Neural progenitor cell (in vitro differentiated cells): ENCODE measurements around the gene COQ10A. TPM values are rescaled to one million over a fixed set of nuclear protein-coding genes. Genes with fewer than 3 reads are reported as not detected.

ENCODE experiments used
- DNase-seq: peaks from one replicate; pipeline ENCODE4 v3.0.0-alpha.2; 2016; ENCODE audit warnings: low spot score
- H2AFZ ChIP-seq: fragments of 200-600 bp; sonication (generic); replicated peaks from 2 replicates; pipeline ENCODE4 v1.6.1; 2016; ENCODE audit warnings: antibody characterized with exemption
- H3F3A ChIP-seq: fragments of 200-600 bp; sonication (generic); 2 replicates; pipeline ENCODE4 v1.6.1; 2016; ENCODE audit warnings: antibody characterized with exemption, low read depth
- H3K27ac ChIP-seq: fragments of 200-600 bp; sonication (generic); 2 replicates; pipeline ENCODE4 v1.5.1; 2016; ENCODE audit warnings: mild to moderate bottlenecking
- H3K27me3 ChIP-seq: fragments of 200-600 bp; sonication (generic); 2 replicates; pipeline ENCODE4 v1.6.1; 2016; ENCODE audit warnings: mild to moderate bottlenecking, moderate library complexity
- H3K36me3 ChIP-seq: fragments of 200-600 bp; sonication (generic); 2 replicates; pipeline ENCODE4 v1.5.1; 2016
- H3K4me1 ChIP-seq: fragments of 200-600 bp; sonication (generic); 2 replicates; pipeline ENCODE4 v1.6.1; 2016; ENCODE audit warnings: mixed run types
- H3K4me2 ChIP-seq: fragments of 200-600 bp; sonication (generic); 2 replicates; pipeline ENCODE4 v1.6.1; 2016
- H3K4me3 ChIP-seq: fragments of 200-600 bp; sonication (generic); 2 replicates; pipeline ENCODE4 v1.5.1; 2016
- H3K79me2 ChIP-seq: fragments of 200-600 bp; sonication (generic); 2 replicates; pipeline ENCODE4 v1.6.1; 2016; ENCODE audit warnings: low read depth
- H3K9ac ChIP-seq: fragments of 200-600 bp; sonication (generic); 2 replicates; pipeline ENCODE4 v1.6.1; 2016
- H3K9me3 ChIP-seq: fragments of 200-600 bp; sonication (generic); 2 replicates; pipeline ENCODE4 v1.5.1; 2016; ENCODE audit warnings: low read depth
- H4K20me1 ChIP-seq: fragments of 200-600 bp; sonication (generic); 2 replicates; pipeline ENCODE4 v1.6.1; 2016; ENCODE audit warnings: low read depth
- H3K27ac Mint-ChIP-seq: 3 replicates; pipeline ENCODE4 v1.8.0; 2021; ENCODE audit warnings: mixed read lengths
- H3K27me3 Mint-ChIP-seq: 2 replicates; pipeline ENCODE4 v1.8.0; 2022; ENCODE audit warnings: low read depth, mild to moderate bottlenecking, inconsistent platforms, moderate library complexity, mixed read lengths; ENCODE audit not compliant: insufficient read depth
- H3K36me3 Mint-ChIP-seq: 3 replicates; pipeline ENCODE4 v1.8.0; 2021; ENCODE audit warnings: mixed read lengths
- H3K4me1 Mint-ChIP-seq: 3 replicates; pipeline ENCODE4 v1.8.0; 2021; ENCODE audit warnings: mixed read lengths
- H3K4me3 Mint-ChIP-seq: 3 replicates; pipeline ENCODE4 v1.8.0; 2021; ENCODE audit warnings: mild to moderate bottlenecking, moderate library complexity, mixed read lengths
- H3K9me3 Mint-ChIP-seq: 3 replicates; pipeline ENCODE4 v1.8.0; 2020; ENCODE audit warnings: mixed read lengths
- CTCF ChIP-seq: fragments of 200-600 bp; sonication (generic); IDR thresholded peaks from 2 replicates; pipeline ENCODE4 v1.5.1; 2017; ENCODE audit warnings: antibody characterized with exemption, mild to moderate bottlenecking
- EZH2 ChIP-seq: fragments of 200-600 bp; sonication (generic); IDR thresholded peaks from 2 replicates; pipeline ENCODE4 v1.6.1; 2017; ENCODE audit warnings: antibody characterized with exemption, mild to moderate bottlenecking, moderate library complexity
- EZH2phosphoT487 ChIP-seq: fragments of 200-600 bp; sonication (generic); IDR thresholded peaks from 2 replicates; pipeline ENCODE4 v1.6.1; 2017; ENCODE audit warnings: antibody characterized with exemption
- total RNA-seq: library from RNA; depleted of rRNA; stranded (reverse); fragments of >200 nt; gene quantifications from 2 replicates; pipeline ENCODE4 v1.2.3, GENCODE V29; 2015; ENCODE audit warnings: low replicate concordance

COQ10A gene
- total RNA-seq, 1 donor from 2014 or later, result 41.8 TPM

- Histone ChIP-seq H3K79me2 (peaks cover 5% of the 10 kb centered on the region), H3K9ac (no peak within 1 kb of the TSS), H3K4me1 (peaks cover 3% of the 10 kb centered on the region), H2AFZ (no peak within 1 kb of the TSS), H3K27me3 (no peaks in the 10 kb centered on the region), H3F3A (no peaks in the 10 kb centered on the region), H3K4me3 (no peak within 1 kb of the TSS), H3K9me3 (no peaks in the 10 kb centered on the region), H3K4me2 (no peak within 1 kb of the TSS), H3K36me3 (no peaks in the 10 kb centered on the region), H3K27ac (no peak within 1 kb of the TSS), H4K20me1 (no peaks in the 10 kb centered on the region)
- peak within 1 kb of the TSS; percentile 46 for H3K4me3 Mint-ChIP-seq
- TF ChIP-seq CTCF (no peak), EZH2phosphoT487 (no peak), EZH2 (no peak)
- peaks cover 7% of the 10 kb centered on the region for H3K27me3 Mint-ChIP-seq
- peaks cover 4% of the 10 kb centered on the region for H3K36me3 Mint-ChIP-seq
- H3K9me3 Mint-ChIP-seq, result no peaks in the 10 kb centered on the region
- H3K4me1 Mint-ChIP-seq, result peaks cover 13% of the 10 kb centered on the region
- no peak within 1 kb of the TSS for H3K27ac Mint-ChIP-seq
- no peak for DNase-seq
Observed at GRCh38 chr12:56229916-56230431, 36.8 kb upstream of the COQ10A start, which contains the start of gene SLC39A5. Gene SLC39A5 (plus strand): TSS chr12:56230051. CDS start chr12:56231275, 1,224 bp downstream.

GRCh38 chr12:56230432-56231183 is 36.1 kb upstream of the COQ10A start:
- H3K4me1 Mint-ChIP-seq, result peaks cover 6% of the 10 kb centered on the region
- no peak overlapping the region for H2AFZ ChIP-seq
- no peaks in the 10 kb centered on the region for H4K20me1 ChIP-seq
- no peaks in the 10 kb centered on the region for H3K79me2 ChIP-seq
- H3K36me3 ChIP-seq, result no peaks in the 10 kb centered on the region
- no peak overlapping the region for H3K4me2 ChIP-seq
- H3K27ac Mint-ChIP-seq, result no peak overlapping the region
- no peak overlapping the region for H3K4me3 ChIP-seq
- H3F3A ChIP-seq, result no peaks in the 10 kb centered on the region
- TF ChIP-seq EZH2phosphoT487 (no peak), EZH2 (no peak), CTCF (no peak)
- H3K9ac ChIP-seq, result no peak overlapping the region
- no peaks in the 10 kb centered on the region for H3K9me3 ChIP-seq
- H3K36me3 Mint-ChIP-seq, result peaks cover 4% of the 10 kb centered on the region
- H3K27ac ChIP-seq, result no peak overlapping the region
- peak overlapping the region; percentile 46 for H3K4me3 Mint-ChIP-seq
- peaks cover 9% of the 10 kb centered on the region for H3K27me3 Mint-ChIP-seq
- no peaks in the 10 kb centered on the region for H3K9me3 Mint-ChIP-seq
- peak; percentile 13 for DNase-seq
- H3K4me1 ChIP-seq, result no peaks in the 10 kb centered on the region
- no peaks in the 10 kb centered on the region for H3K27me3 ChIP-seq

- no peak for TF ChIP-seq EZH2
- no peak for TF ChIP-seq EZH2phosphoT487
- no peak for TF ChIP-seq CTCF
- peak overlapping the region; percentile 57 for H3K27ac Mint-ChIP-seq
Observed at GRCh38 chr12:56231184-56231582, 35.6 kb upstream of the COQ10A start.

More at GRCh38 chr12:56231184-56231582, 35.6 kb upstream of the COQ10A start:
- no peaks in the 10 kb centered on the region for H3K9me3 ChIP-seq
- no peaks in the 10 kb centered on the region for H3K4me1 ChIP-seq
- peaks cover 2% of the 10 kb centered on the region for H3K36me3 Mint-ChIP-seq
- H3K4me3 ChIP-seq, result no peak overlapping the region
- no peaks in the 10 kb centered on the region for H3K27me3 ChIP-seq
- DNase-seq, result no peak
- H3K4me2 ChIP-seq, result no peak overlapping the region
- no peaks in the 10 kb centered on the region for H3K79me2 ChIP-seq
- no peaks in the 10 kb centered on the region for H3F3A ChIP-seq
- H3K27me3 Mint-ChIP-seq, result peaks cover 10% of the 10 kb centered on the region
- no peak overlapping the region for H3K27ac ChIP-seq
- no peaks in the 10 kb centered on the region for H3K36me3 ChIP-seq
- H3K9me3 Mint-ChIP-seq, result no peaks in the 10 kb centered on the region
- H3K4me3 Mint-ChIP-seq, result no peak overlapping the region
- H4K20me1 ChIP-seq, result no peaks in the 10 kb centered on the region
- peaks cover 6% of the 10 kb centered on the region for H3K4me1 Mint-ChIP-seq
- no peak overlapping the region for H3K9ac ChIP-seq
- H2AFZ ChIP-seq, result no peak overlapping the region
